GM10266 (cell line): Measurements from ENCODE around the gene BFSP2.

Source experiments
- DNase-seq: peaks from one replicate; pipeline ENCODE4 v3.0.0; 2012; ENCODE audit errors: extremely low spot score
- TF ChIP-seq, protein P1 (sequence below): IDR thresholded peaks from 2 replicates; pipeline ENCODE4 v1.5.1; 2012; ENCODE audit warnings: mild to moderate bottlenecking, low read depth; ENCODE audit not compliant: control insufficient read depth, insufficient read depth; ENCODE audit errors: missing control alignments

The BFSP2 gene

DNA sequence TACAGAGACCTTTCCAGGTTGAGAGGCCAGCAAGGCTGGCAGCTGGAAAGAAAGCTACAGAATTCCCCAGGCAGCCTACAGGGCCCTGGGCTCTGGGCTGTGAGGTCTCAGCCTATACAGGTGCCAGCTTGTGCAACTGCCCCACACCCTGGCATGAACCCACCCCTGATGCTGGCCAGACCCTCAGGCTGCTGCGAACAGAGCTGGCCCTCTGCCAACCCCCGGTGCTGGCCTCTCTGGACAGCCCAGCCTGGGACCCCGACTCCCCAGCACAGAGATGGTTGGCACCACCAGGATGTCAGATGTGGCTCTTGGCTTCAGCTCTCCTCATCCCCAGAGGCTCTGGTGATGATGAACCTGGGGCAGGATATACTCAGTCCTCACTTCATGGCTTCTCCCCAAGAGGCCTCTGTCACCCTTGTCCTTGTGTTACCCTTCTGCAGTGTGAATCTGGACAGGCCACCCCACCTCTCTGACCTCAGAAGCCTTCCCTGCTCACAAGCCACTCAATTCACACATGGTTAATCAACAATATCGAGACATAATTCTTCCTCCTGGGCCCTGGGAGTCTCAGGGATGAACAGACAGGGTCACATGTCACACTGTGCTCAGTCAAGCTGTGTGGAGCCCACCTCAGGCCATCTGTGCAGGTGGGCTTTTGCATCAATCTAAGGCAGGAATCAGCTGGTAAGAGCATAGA lies 11.0 kb upstream of the BFSP2 start:
- no peak for DNase-seq
- TF ChIP-seq, protein P1, sequence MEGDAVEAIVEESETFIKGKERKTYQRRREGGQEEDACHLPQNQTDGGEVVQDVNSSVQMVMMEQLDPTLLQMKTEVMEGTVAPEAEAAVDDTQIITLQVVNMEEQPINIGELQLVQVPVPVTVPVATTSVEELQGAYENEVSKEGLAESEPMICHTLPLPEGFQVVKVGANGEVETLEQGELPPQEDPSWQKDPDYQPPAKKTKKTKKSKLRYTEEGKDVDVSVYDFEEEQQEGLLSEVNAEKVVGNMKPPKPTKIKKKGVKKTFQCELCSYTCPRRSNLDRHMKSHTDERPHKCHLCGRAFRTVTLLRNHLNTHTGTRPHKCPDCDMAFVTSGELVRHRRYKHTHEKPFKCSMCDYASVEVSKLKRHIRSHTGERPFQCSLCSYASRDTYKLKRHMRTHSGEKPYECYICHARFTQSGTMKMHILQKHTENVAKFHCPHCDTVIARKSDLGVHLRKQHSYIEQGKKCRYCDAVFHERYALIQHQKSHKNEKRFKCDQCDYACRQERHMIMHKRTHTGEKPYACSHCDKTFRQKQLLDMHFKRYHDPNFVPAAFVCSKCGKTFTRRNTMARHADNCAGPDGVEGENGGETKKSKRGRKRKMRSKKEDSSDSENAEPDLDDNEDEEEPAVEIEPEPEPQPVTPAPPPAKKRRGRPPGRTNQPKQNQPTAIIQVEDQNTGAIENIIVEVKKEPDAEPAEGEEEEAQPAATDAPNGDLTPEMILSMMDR = no peak

DNA sequence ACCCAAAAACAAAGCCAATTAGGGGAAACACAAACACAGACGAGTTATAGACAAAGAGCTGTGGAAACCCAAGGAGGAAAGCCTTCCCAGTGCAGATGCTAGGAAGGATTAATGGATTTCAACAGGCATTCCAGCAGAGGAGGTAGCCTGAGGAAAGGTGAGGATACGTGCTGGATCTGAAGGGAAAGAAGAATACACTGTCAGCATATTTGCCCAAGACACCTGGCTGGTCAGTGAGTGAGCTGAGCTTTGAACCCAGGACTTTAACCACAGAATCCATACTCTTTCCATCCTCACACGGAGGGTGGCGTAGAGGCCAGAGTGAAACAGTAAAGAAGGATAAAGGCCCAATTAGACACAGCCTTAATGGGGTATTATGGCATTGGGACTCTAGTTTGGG lies 9.1 kb upstream of the BFSP2 start:
- TF ChIP-seq, protein P1 = no peak
- no peak for DNase-seq

DNA sequence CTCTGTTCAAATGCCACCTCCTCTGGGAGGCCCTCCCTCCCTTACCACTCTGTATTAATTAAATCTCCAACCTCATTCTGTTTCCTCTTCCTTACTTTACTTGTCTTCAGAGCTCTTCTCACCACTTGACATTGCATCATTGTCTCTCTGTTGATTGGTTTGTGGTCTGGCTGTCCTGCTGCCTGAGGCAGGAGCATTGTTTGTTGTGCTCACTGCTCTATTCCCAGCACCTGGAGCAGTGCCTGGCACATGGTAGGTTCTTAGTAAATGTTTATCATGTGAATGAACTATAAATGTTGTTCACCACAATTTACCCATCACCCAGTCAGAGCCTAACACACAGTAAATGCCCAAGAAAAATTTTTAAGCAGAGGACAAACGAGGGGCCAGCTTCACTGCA lies 6.7 kb upstream of the BFSP2 start:
- DNase-seq = no peak
- TF ChIP-seq, protein P1 = no peak

DNA sequence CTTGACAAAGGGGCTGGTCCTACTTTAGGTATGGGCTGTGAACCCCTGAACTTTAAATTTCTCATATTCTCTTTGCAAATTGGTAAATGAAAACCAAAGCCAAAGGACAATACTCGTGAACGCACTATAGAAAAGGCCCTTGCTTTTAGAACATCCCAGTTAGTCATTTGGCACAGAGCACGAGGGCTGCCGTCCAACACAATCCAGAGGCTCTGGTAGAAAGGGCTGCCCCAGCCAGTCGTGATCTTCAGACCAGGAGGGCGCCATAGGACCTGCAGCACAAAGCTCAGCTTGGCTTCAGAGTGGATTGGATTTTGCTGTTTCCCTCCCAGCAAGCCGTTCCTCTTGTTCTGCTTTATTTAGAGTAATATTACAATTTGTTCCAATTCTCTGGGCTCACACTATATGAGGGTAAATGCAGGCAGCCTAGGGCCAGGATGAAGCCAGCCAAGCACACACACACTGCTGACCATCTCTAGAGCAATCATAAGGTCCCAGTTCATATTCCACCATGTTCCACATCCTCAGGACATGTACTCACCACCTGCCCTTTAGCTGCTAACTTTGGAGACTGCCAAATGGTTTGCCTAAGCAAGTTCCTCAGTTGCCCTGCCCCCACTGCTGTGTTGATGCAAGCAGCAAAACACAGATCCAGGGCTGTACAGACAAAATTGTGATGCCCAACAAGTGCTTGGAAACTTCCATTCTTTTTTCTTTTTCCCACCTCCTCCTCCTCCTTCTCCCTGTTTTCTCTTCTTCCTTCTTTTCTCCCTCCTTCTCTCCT lies 6.0 kb upstream of the BFSP2 start:
- DNase-seq = no peak
- TF ChIP-seq, protein P1 = no peak

DNA sequence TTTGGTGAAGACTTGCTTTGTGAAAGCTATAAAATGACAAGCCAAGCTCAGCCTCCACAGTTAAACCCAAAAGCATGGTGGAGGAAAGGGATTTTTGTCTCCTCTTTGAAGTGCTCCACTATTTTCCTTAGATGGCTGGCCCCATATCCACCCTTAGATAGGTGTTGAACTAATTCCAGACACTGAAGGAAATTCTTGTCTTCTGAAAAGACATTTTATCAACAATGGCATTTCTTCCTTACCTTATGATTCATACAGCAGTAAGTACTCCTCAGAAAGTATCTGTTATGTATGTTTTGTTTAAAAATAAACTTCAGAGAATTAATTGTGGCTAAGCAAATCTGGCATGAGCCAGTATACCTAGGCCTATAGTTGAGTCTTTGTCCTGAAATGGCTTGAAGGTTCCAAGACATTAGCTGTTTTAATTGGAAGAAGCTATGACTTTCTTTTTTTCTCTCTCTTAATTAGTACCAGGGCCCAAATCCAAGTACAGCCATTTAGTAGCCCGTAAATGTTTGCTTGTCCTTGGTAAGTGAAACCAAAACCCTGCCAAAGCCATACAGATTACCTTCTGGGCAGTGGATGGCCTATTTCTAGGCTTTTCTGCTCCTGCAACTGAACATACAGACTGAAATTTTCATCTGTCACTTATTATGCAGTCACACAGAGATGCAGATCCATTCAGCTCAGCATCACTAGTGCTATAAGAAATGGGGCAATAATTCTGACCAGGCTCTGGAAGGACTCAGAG lies 5.1 kb upstream of the BFSP2 start:
- no peak for DNase-seq
- TF ChIP-seq, protein P1 = no peak

DNA sequence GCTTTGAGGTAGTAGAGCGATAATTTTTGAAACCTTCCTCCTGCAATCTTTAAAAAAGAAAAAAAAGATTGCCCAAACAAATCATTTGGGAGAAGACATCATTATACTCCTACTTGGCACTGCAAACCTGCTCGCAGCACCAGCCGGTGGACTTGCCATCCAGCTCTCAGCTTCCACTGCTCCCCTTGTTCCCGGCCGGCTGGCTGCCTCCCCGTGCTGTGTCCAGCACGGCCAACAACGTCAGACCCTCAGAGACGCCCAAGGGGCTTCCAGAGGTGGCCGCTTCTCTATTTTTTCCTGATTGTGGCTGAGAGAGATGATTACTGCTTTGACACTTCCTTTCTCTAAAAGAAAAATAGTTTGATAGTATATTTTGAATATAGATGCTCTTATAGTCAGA lies 3.0 kb upstream of the BFSP2 start:
- no peak for DNase-seq
- TF ChIP-seq, protein P1 = no peak
